H1 (cell line): ENCODE data around the gene GPR15. TPM values are rescaled to one million over a fixed set of nuclear protein-coding genes. Genes with fewer than 3 reads are reported as not detected.

ENCODE experiments used
- CHD1 ChIP-seq: IDR thresholded peaks from 2 replicates; pipeline ENCODE4 v1.6.1; 2012; ENCODE audit warnings: low read depth, low read length, improper control_type of control experiment
- CREB1 ChIP-seq: IDR thresholded peaks from 2 replicates; pipeline ENCODE4 v1.6.1; 2012; ENCODE audit warnings: inconsistent platforms
- HDAC6 ChIP-seq: IDR thresholded peaks from one replicate; pipeline ENCODE4 v1.7.1; 2012; ENCODE audit warnings: low read depth, mild to moderate bottlenecking, inconsistent platforms, low read length, moderate library complexity
- RAD21 ChIP-seq, 2 experiments: IDR thresholded peaks in 1 of 2; conservative IDR thresholded peaks in 1 of 2; 2 replicates each; pipeline ENCODE4 v1.6.1; 2011; ENCODE audit warnings: low read depth in 2 of 2, low read length in 2 of 2, improper control_type of control experiment in 1 of 2, inconsistent platforms in 1 of 2, mild to moderate bottlenecking in 1 of 2, moderate library complexity in 1 of 2
- SP1 ChIP-seq: IDR thresholded peaks from 2 replicates; pipeline ENCODE4 v1.6.1; 2011; ENCODE audit warnings: low read depth, low read length
- polyA plus RNA-seq, 7 experiments: library from polyadenylated mRNA; depleted of rRNA in 3 of 7; stranded (reverse) in 5 of 7; unstranded in 2 of 7; fragments of >200 nt in 5 of 7; fragments of 200-250 nt in 2 of 7; gene quantifications; 1 replicate in 5 of 7; 2 replicates in 1 of 7; 4 replicates in 1 of 7; pipeline versions ENCODE4 v1.2.1 to v1.2.3, GENCODE V29; 2011 to 2013; ENCODE audit warnings: missing spikeins in 2 of 7, mixed read lengths in 2 of 7
- total RNA-seq: library from RNA; stranded (reverse); fragmentation: NEBNext Ultra II Directional; extraction: Animal tissue kit (Norgen Biotek cat#: 25700); gene quantifications from 2 replicates; pipeline ENCODE4 v1.2.1, GENCODE V29; 2021

Gene GPR15
- total and polyA plus RNA-seq, 2 of the 8 experiments (the other 6 are each of a cell fraction or from before 2014, with no cell fraction given) = not detected

GRCh38 chr3:98532275-98532637 lies 478 bp downstream of the GPR15 start (continued):
- TF ChIP-seq CREB1 (no peak), SP1 (no peak), RAD21 (IDR thresholded peaks at IDR 0.05 in 1 of 2, conservative IDR thresholded peaks at IDR 0.05 in 1 of 2; ENCODE audit: low read depth in 2 of 2, low read length in 2 of 2) (no peak), CHD1 (no peak), HDAC6 (no peak)
